ENCODE data around the gene IL1RAP. TPM values are rescaled to one million over a fixed set of nuclear protein-coding genes. Genes with fewer than 3 reads are reported as not detected.

Gene IL1RAP
- total RNA-seq, 1 donor from 2014 or later = 10.8 TPM

DNA sequence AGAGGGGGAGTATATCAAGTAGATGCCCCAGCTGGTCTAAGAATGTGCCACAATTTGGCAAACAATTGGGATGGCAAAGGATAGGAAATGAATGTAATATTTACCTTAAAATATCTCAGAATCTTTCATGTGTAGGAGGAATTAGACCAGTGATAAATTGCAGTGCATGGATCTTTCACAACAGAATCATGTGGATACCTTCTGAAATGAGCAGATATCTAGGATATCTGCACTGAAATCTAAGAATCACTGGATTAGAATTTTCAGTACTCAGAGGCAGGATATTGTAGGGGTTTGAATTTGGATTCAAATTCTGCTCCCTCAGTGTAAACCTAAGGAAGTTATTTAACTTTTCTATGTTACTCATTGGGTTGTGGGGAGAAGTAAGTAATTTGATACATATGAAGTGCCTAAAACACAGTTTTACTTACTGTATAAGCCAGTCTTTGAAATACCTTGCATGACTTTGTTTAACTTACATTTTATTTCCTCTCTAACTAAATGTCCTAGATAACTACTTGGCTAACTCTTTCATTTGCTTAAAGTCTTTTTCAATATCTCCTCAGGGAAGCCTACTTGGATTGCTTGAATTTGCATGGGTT, 8.8 kb downstream of the IL1RAP start:
- no peak for DNase-seq (ENCODE audit: low read depth)
- Histone ChIP-seq H3K4me3 (ENCODE audit: low read depth, low read length) (no peak overlapping the region), H3K36me3 (ENCODE audit: control insufficient read depth, insufficient read depth, low read length) (no peaks in the 10 kb centered on the region), H3K27me3 (ENCODE audit: control insufficient read depth, insufficient read depth, low read length) (no peaks in the 10 kb centered on the region)
- TF ChIP-seq, protein P1, sequence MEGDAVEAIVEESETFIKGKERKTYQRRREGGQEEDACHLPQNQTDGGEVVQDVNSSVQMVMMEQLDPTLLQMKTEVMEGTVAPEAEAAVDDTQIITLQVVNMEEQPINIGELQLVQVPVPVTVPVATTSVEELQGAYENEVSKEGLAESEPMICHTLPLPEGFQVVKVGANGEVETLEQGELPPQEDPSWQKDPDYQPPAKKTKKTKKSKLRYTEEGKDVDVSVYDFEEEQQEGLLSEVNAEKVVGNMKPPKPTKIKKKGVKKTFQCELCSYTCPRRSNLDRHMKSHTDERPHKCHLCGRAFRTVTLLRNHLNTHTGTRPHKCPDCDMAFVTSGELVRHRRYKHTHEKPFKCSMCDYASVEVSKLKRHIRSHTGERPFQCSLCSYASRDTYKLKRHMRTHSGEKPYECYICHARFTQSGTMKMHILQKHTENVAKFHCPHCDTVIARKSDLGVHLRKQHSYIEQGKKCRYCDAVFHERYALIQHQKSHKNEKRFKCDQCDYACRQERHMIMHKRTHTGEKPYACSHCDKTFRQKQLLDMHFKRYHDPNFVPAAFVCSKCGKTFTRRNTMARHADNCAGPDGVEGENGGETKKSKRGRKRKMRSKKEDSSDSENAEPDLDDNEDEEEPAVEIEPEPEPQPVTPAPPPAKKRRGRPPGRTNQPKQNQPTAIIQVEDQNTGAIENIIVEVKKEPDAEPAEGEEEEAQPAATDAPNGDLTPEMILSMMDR (IDR thresholded peaks at IDR 0.05; ENCODE audit: insufficient read depth, low read length, poor library complexity, severe bottlenecking) = no peak

DNA sequence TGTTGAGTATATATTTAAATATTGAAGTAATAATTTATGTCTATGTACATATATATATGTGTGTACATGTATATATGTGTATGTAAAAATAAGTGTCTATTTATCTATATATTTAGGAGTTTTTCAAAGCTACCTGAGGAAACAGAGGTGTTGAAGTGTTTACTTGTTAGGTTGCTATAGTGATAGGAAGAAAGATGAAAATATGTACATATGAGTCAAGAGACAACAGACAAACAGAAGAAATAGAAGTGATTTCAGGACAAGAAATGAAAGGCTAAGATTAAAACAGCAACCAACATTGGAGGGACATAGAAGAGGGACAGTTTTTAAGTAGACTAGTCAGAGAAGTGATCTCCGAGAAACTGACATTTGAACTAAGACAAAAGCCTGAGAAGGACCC, 11.1 kb downstream of the IL1RAP start:
- Histone ChIP-seq H3K27me3 (ENCODE audit: control insufficient read depth, insufficient read depth, low read length) (no peaks in the 10 kb centered on the region), H3K4me3 (ENCODE audit: low read depth, low read length) (no peak overlapping the region), H3K36me3 (ENCODE audit: control insufficient read depth, insufficient read depth, low read length) (no peaks in the 10 kb centered on the region)
- DNase-seq (ENCODE audit: low read depth) = no peak
- TF ChIP-seq, protein P1 (IDR thresholded peaks at IDR 0.05; ENCODE audit: insufficient read depth, low read length, poor library complexity, severe bottlenecking) = no peak

GRCh38 chr3:190525634-190526033, 11.7 kb downstream of the IL1RAP start:
- no peaks in the 10 kb centered on the region for H3K27me3 ChIP-seq (ENCODE audit: control insufficient read depth, insufficient read depth, low read length)
- DNase-seq (ENCODE audit: low read depth) = no peak
- H3K4me3 ChIP-seq (ENCODE audit: low read depth, low read length) = no peak overlapping the region
- H3K36me3 ChIP-seq (ENCODE audit: control insufficient read depth, insufficient read depth, low read length) = no peaks in the 10 kb centered on the region
- TF ChIP-seq, protein P1 (IDR thresholded peaks at IDR 0.05; ENCODE audit: insufficient read depth, low read length, poor library complexity, severe bottlenecking) = no peak

GRCh38 chr3:190526787-190527762, 13.2 kb downstream of the IL1RAP start:
- H3K36me3 ChIP-seq (ENCODE audit: control insufficient read depth, insufficient read depth, low read length) = no peaks in the 10 kb centered on the region
- no peak overlapping the region for H3K4me3 ChIP-seq (ENCODE audit: low read depth, low read length)
- TF ChIP-seq, protein P1 (IDR thresholded peaks at IDR 0.05; ENCODE audit: insufficient read depth, low read length, poor library complexity, severe bottlenecking) = no peak
- no peaks in the 10 kb centered on the region for H3K27me3 ChIP-seq (ENCODE audit: control insufficient read depth, insufficient read depth, low read length)
- no peak for DNase-seq (ENCODE audit: low read depth)

DNA sequence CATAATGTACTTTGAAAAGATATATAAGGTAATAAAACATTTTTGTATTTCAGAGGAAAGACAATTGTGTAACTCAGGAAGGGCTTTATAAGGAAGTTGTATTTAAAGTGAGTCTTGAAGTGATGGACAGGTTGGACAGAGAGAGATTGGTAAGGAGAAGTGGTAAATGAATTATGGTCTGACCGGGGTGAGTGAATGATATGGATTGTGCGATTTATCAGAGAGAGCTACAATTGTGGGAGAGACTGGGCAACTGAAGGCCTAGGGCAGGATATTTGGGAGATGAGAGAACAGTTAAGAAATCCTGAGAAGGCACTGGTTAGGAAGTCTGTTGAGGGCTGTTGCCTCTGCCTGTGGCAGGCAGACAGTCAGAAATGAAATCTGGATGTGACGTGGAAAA, 14.8 kb downstream of the IL1RAP start:
- DNase-seq (ENCODE audit: low read depth) = no peak
- H3K27me3 ChIP-seq (ENCODE audit: control insufficient read depth, insufficient read depth, low read length) = no peaks in the 10 kb centered on the region
- no peaks in the 10 kb centered on the region for H3K36me3 ChIP-seq (ENCODE audit: control insufficient read depth, insufficient read depth, low read length)
- TF ChIP-seq, protein P1 (IDR thresholded peaks at IDR 0.05; ENCODE audit: insufficient read depth, low read length, poor library complexity, severe bottlenecking) = no peak
- no peak overlapping the region for H3K4me3 ChIP-seq (ENCODE audit: low read depth, low read length)
